ENCODE results near the gene TTLL10. TPM values are rescaled to one million over a fixed set of nuclear protein-coding genes. Genes with fewer than 3 reads are reported as not detected.
A peak's percentile ranks its signal among the peaks of the same experiment; 100 is the strongest.

The TTLL10 gene
- total RNA-seq, 4 donors from 2014 or later = 0.23 TPM; not detected in 3

DNA sequence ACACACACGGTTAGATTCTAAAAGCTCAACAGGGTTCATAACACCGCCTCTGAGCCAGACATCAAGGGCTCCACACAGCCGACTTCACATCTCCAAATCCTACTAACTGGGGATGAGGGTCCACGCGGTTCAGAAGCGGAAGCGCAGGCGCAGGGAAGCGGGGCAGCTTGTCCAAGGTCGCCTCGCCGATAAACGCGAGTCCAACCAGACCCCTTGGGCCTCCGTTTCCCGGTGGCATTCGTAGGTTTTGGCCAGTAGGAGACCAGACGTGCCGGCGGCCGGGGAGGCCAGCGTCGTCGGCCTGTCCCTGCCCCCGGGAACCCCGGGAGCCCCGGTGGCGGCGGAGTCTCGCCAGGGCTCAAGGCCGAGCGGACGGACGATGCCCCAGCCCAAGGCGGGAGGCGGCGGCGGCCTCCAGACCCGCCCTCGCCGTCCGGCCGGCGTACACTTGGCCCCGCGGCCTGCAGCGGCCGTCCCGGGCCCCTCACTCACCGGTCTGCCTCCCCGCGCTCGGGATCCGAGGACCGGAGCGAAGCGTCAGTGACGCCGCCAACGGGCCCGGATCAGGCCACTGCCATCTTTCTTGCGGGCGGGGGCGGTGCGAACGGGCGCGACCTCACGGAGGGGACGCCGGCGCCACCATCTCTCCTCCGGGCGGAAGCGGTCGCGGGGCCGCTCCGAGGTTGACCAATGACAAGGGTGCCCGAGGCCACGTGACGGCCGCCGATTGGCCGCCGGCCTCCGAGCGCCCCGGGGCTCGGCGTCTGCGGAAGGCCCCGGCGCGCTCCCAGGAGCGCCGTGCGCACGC lies 57.9 kb downstream of the TTLL10 start, which contains the start of gene SDF4:
TSS of gene SDF4 (minus strand) at position 602 of the 808 bp plus-strand sequence. CDS start 3,229 bp downstream, outside the sequence.
- WGBS, 2 donors (ENCODE audit: low coverage in 1 of 2) = 2% methylated on average over 9 of the region's 99 CpGs; no CpG with 5 or more reads in 1 of the 2 donors
- peak within 1 kb of the TSS; percentile 72 to 96 (median 94) for H3K27ac ChIP-seq
- H3K9me3 ChIP-seq = peaks cover 0 to 4% (median 0%) of the 10 kb centered on the region in 3 donors
- H3K27me3 ChIP-seq = no peaks in the 10 kb centered on the region
- peak; percentile 76 for TF ChIP-seq POLR2AphosphoS5 (IDR thresholded peaks at IDR 0.05)
- TF ChIP-seq POLR2A (IDR thresholded peaks at IDR 0.05) = peak in 1 of 2 donors; percentile 42
- TF ChIP-seq, protein P1, sequence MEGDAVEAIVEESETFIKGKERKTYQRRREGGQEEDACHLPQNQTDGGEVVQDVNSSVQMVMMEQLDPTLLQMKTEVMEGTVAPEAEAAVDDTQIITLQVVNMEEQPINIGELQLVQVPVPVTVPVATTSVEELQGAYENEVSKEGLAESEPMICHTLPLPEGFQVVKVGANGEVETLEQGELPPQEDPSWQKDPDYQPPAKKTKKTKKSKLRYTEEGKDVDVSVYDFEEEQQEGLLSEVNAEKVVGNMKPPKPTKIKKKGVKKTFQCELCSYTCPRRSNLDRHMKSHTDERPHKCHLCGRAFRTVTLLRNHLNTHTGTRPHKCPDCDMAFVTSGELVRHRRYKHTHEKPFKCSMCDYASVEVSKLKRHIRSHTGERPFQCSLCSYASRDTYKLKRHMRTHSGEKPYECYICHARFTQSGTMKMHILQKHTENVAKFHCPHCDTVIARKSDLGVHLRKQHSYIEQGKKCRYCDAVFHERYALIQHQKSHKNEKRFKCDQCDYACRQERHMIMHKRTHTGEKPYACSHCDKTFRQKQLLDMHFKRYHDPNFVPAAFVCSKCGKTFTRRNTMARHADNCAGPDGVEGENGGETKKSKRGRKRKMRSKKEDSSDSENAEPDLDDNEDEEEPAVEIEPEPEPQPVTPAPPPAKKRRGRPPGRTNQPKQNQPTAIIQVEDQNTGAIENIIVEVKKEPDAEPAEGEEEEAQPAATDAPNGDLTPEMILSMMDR (IDR thresholded peaks at IDR 0.05) = no peak
- peaks cover 0 to 65% (median 23%) of the 10 kb centered on the region in 3 donors for H3K4me1 ChIP-seq
- ATAC-seq = peak; percentile 98
- peak within 1 kb of the TSS; percentile 87 to 99 for H3K4me3 ChIP-seq
- H3K36me3 ChIP-seq = peaks cover 0 to 51% of the 10 kb centered on the region in 2 donors

DNA sequence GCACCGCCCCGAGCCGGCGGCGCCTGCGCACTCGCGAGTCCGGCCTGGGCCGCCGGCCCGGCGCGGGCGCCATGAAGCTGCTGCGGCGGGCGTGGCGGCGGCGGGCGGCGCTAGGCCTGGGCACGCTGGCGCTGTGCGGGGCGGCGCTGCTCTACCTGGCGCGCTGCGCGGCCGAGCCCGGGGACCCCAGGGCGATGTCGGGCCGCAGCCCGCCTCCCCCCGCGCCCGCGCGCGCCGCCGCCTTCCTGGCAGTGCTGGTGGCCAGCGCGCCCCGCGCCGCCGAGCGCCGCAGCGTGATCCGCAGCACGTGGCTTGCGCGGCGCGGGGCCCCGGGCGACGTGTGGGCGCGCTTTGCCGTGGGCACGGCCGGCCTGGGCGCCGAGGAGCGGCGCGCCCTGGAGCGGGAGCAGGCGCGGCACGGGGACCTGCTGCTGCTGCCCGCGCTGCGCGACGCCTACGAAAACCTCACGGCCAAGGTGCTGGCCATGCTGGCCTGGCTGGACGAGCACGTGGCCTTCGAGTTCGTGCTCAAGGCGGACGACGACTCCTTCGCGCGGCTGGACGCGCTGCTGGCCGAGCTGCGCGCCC lies 58.6 kb downstream of the TTLL10 start, which contains the start of gene B3GALT6:
TSS of gene B3GALT6 (plus strand) at position 30 of the 588 bp plus-strand sequence. CDS start at position 72, 42 bp downstream.
- peak in 1 of 2 donors; percentile 30 for TF ChIP-seq POLR2A (IDR thresholded peaks at IDR 0.05)
- TF ChIP-seq, protein P1 (IDR thresholded peaks at IDR 0.05) = no peak
- peaks cover 2% of the 10 kb centered on the region for H3K27me3 ChIP-seq
- ATAC-seq = no peak
- peaks cover 0 to 66% (median 23%) of the 10 kb centered on the region in 3 donors for H3K4me1 ChIP-seq
- H3K27ac ChIP-seq = peak within 1 kb of the TSS; percentile 72 to 96 (median 94)
- H3K4me3 ChIP-seq = peak within 1 kb of the TSS; percentile 87 to 99
- H3K9me3 ChIP-seq = peaks cover 0 to 4% (median 0%) of the 10 kb centered on the region in 3 donors
- WGBS, 2 donors (ENCODE audit: low coverage in 1 of 2) = no CpG with 5 or more reads among the region's 100 CpGs
- H3K36me3 ChIP-seq = peaks cover 0 to 44% of the 10 kb centered on the region in 2 donors

DNA sequence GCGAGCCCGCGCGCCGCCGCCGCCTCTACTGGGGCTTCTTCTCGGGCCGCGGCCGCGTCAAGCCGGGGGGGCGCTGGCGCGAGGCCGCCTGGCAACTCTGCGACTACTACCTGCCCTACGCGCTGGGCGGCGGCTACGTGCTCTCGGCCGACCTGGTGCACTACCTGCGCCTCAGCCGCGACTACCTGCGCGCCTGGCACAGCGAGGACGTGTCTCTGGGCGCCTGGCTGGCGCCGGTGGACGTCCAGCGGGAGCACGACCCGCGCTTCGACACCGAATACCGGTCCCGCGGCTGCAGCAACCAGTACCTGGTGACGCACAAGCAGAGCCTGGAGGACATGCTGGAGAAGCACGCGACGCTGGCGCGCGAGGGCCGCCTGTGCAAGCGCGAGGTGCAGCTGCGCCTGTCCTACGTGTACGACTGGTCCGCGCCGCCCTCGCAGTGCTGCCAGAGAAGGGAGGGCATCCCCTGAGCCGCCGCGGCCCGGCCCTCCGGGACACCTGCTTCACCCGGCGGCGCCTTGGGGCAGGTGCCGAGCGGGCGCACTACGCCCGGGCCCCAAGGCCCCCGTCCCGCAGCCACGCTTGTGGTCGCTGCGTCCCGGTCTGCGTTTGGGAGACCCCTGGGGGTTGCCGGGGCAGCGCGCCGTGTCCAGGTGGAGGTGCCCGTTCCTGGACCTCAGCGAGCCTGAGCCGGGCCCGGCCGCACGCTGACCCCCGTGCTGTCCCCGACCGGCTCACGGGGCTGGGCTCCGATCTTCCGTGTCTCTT lies 59.3 kb downstream of the TTLL10 start:
- peaks cover 0 to 4% (median 0%) of the 10 kb centered on the region in 3 donors for H3K9me3 ChIP-seq
- peaks cover 0 to 38% of the 10 kb centered on the region in 2 donors for H3K36me3 ChIP-seq
- WGBS, 2 donors (ENCODE audit: low coverage in 1 of 2) = 96% methylated on average over 6 of the region's 98 CpGs; no CpG with 5 or more reads in 1 of the 2 donors
- peak overlapping the region in 1 of 4 donors; percentile 44 for H3K27ac ChIP-seq
- no peak for ATAC-seq
- peak overlapping the region in 1 of 2 donors; percentile 99 for H3K4me3 ChIP-seq
- TF ChIP-seq EP300 (IDR thresholded peaks at IDR 0.05) (no peak), POLR2AphosphoS5 (IDR thresholded peaks at IDR 0.05) (no peak), POLR2A (IDR thresholded peaks at IDR 0.05) (no peak)
- TF ChIP-seq, protein P1 (IDR thresholded peaks at IDR 0.05) = no peak
- H3K4me1 ChIP-seq = peaks cover 0 to 66% (median 29%) of the 10 kb centered on the region in 3 donors
- peaks cover 9% of the 10 kb centered on the region for H3K27me3 ChIP-seq

DNA sequence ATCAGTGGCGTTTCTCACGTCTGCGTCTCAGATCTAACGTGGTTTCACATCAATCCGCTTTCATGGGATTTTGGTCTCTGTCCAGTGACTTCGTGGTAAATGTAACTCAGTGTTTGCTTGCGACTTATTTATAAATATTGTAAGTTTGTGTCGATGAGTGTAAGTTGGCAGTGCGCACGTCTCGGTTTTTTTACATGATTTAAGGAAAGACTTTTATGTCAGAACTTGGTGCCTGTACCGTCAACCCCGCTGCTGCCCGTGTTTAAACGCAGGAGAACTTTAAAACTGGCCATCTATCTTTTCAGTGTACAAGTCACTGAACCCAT lies 59.9 kb downstream of the TTLL10 start:
- ATAC-seq = no peak
- 96% methylated on average over 15 of the region's 15 CpGs; no CpG with 5 or more reads in 1 of the 2 donors for WGBS, 2 donors (ENCODE audit: low coverage in 1 of 2)
- Histone ChIP-seq H3K9me3 (peaks cover 0 to 4% (median 0%) of the 10 kb centered on the region in 3 donors), H3K27me3 (peaks cover 14% of the 10 kb centered on the region), H3K4me3 (no peak overlapping the region), H3K36me3 (peaks cover 0 to 32% of the 10 kb centered on the region in 2 donors), H3K27ac (no peak overlapping the region), H3K4me1 (peaks cover 0 to 61% (median 30%) of the 10 kb centered on the region in 3 donors)
- TF ChIP-seq, protein P1 (IDR thresholded peaks at IDR 0.05) = no peak
- TF ChIP-seq POLR2AphosphoS5 (IDR thresholded peaks at IDR 0.05) (no peak), EP300 (IDR thresholded peaks at IDR 0.05) (no peak), POLR2A (IDR thresholded peaks at IDR 0.05) (no peak)

All from gastroesophageal sphincter (tissue), 4 donors.